OCI-LY7 (cell line): ENCODE data around the gene BSPRY.

Experiments
- CTCF ChIP-seq: fragments of 200-600 bp; sonication (generic); conservative IDR thresholded peaks from 2 replicates; pipeline ENCODE4 v1.5.1; 2014; ENCODE audit warnings: mild to moderate bottlenecking, antibody characterized with exemption, low read length, moderate library complexity, mixed read lengths
- EZH2phosphoT487 ChIP-seq: fragments of 200-600 bp; sonication (generic); IDR thresholded peaks from 2 replicates; pipeline ENCODE4 v1.6.1; 2018; ENCODE audit warnings: low read depth, borderline replicate concordance, mild to moderate bottlenecking, mixed run types, antibody characterized with exemption, low read length, moderate library complexity, mixed read lengths

GRCh38 chr9:113376634-113377567 is 27.6 kb downstream of the BSPRY start, which contains the start of gene HDHD3:
- TF ChIP-seq CTCF (no peak), EZH2phosphoT487 (no peak)
